ENCODE results near the gene CD109. TPM values are rescaled to one million over a fixed set of nuclear protein-coding genes. Genes with fewer than 3 reads are reported as not detected.
A peak's percentile ranks its signal among the peaks of the same experiment; 100 is the strongest.

The CD109 gene
- total and polyA plus RNA-seq, 4 experiments from 2014 or later, result 0.10 to 0.96 (median 0.53) TPM

- ChIA-PET POLR2A (ENCODE audit: partially characterized antibody) (no interaction called here), CTCF (ENCODE audit: partially characterized antibody) (interaction anchor here (1.7 to 6.8 kb wide), 2 partner anchors 116 to 1354 kb away, joined by 6 to 89 read pairs; no protein-coding TSS in a partner anchor)
- Histone ChIP-seq H3K4me3 (ENCODE audit: low read length in 2 of 2) (no peak overlapping the region), H3K9me3 (ENCODE audit: control insufficient read depth in 1 of 2, low read length in 2 of 2) (no peaks in the 10 kb centered on the region), H3K4me1 (ENCODE audit: insufficient read depth, low read length) (no peaks in the 10 kb centered on the region), H3K27me3 (ENCODE audit: insufficient read depth, low read length) (no peaks in the 10 kb centered on the region), H3K27ac (ENCODE audit: low read depth, low read length) (no peak overlapping the region), H3K36me3 (ENCODE audit: insufficient read depth, low read length) (no peaks in the 10 kb centered on the region)
- Mint-ChIP-seq H3K27me3 (no peaks in the 10 kb centered on the region), H3K9me3 (peaks cover 0 to 12% (median 2%) of the 10 kb centered on the region in 8 donors), H3K4me1 (peaks cover 0 to 2% (median 0%) of the 10 kb centered on the region in 4 donors), H3K27ac (peak overlapping the region in 1 of 7 donors; percentile 29), H3K36me3 (peaks cover 0 to under 1% of the 10 kb centered on the region in 2 donors), H3K4me3 (no peak overlapping the region)
- peak; percentile 36 to 49 (median 47) for DNase-seq
- intact Hi-C loops (cut with micrococcal nuclease), result loop anchor here (1.0 kb wide), 3 partner anchors 116 to 1354 kb away; no protein-coding TSS in a partner anchor
Measured at GRCh38 chr6:73854998-73855718, 159.2 kb downstream of the CD109 start.

GRCh38 chr6:73857341-73857890 lies 161.4 kb downstream of the CD109 start:
- CTCF ChIA-PET (ENCODE audit: partially characterized antibody), result interaction anchor here (6.8 kb wide), 1 partner anchor 1352 kb away, joined by 89 read pairs; no protein-coding TSS in a partner anchor
- Mint-ChIP-seq H3K27me3 (peaks cover 0 to 3% of the 10 kb centered on the region in 2 donors), H3K27ac (no peak overlapping the region), H3K4me3 (no peak overlapping the region), H3K9me3 (peaks cover 0 to 5% (median under 1%) of the 10 kb centered on the region in 8 donors), H3K4me1 (peaks cover 0 to 2% (median 0%) of the 10 kb centered on the region in 4 donors), H3K36me3 (no peaks in the 10 kb centered on the region)
- intact Hi-C loops (cut with micrococcal nuclease), result no loop called here
- no peak overlapping the region for H3K4me3 ChIP-seq (ENCODE audit: low read length in 2 of 2)
- H3K4me1 ChIP-seq (ENCODE audit: insufficient read depth, low read length), result no peaks in the 10 kb centered on the region
- H3K27me3 ChIP-seq (ENCODE audit: insufficient read depth, low read length), result no peaks in the 10 kb centered on the region
- DNase-seq, result no peak
- no peak overlapping the region for H3K27ac ChIP-seq (ENCODE audit: low read depth, low read length)
- POLR2A ChIA-PET (ENCODE audit: partially characterized antibody), result no interaction called here
- H3K36me3 ChIP-seq (ENCODE audit: insufficient read depth, low read length), result no peaks in the 10 kb centered on the region
- H3K9me3 ChIP-seq (ENCODE audit: control insufficient read depth in 1 of 2, low read length in 2 of 2), result no peaks in the 10 kb centered on the region

GRCh38 chr6:73858376-73858775 lies 162.4 kb downstream of the CD109 start:
- Histone ChIP-seq H3K27me3 (ENCODE audit: insufficient read depth, low read length) (no peaks in the 10 kb centered on the region), H3K9me3 (ENCODE audit: control insufficient read depth in 1 of 2, low read length in 2 of 2) (no peaks in the 10 kb centered on the region), H3K4me3 (ENCODE audit: low read length in 2 of 2) (no peak overlapping the region), H3K36me3 (ENCODE audit: insufficient read depth, low read length) (no peaks in the 10 kb centered on the region), H3K27ac (ENCODE audit: low read depth, low read length) (no peak overlapping the region), H3K4me1 (ENCODE audit: insufficient read depth, low read length) (no peaks in the 10 kb centered on the region)
- Mint-ChIP-seq H3K27me3 (peaks cover 0 to 6% of the 10 kb centered on the region in 2 donors), H3K4me1 (peaks cover 0 to 2% (median 0%) of the 10 kb centered on the region in 4 donors), H3K4me3 (no peak overlapping the region), H3K36me3 (no peaks in the 10 kb centered on the region), H3K27ac (no peak overlapping the region), H3K9me3 (peaks cover 0 to 2% (median 0%) of the 10 kb centered on the region in 8 donors)
- ChIA-PET POLR2A (ENCODE audit: partially characterized antibody) (no interaction called here), CTCF (ENCODE audit: partially characterized antibody) (interaction anchor here (6.8 kb wide), 1 partner anchor 1351 kb away, joined by 89 read pairs; no protein-coding TSS in a partner anchor)
- DNase-seq, result no peak
- intact Hi-C loops (cut with micrococcal nuclease), result no loop called here

DNA sequence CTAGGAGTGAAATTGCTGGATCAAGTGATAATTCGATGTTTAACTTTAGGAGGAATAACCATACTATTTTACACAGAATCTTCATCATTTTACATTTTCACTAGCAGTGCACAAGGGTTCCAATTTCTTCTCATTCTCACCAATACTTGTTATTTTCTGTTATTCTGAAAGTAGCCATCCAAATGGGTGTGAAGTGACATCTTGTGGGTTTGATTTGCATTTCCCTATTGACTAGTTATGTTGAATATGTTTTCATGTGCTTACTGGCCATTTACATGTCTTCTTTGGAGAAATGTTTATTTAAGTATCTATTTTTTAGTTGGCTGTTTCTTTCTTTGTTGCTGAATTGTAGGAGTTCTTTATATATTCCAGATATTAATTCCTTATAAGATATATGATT lies 164.3 kb downstream of the CD109 start:
- Histone ChIP-seq H3K4me1 (ENCODE audit: insufficient read depth, low read length) (no peaks in the 10 kb centered on the region), H3K4me3 (ENCODE audit: low read length in 2 of 2) (no peak overlapping the region), H3K27ac (ENCODE audit: low read depth, low read length) (no peak overlapping the region), H3K27me3 (ENCODE audit: insufficient read depth, low read length) (no peaks in the 10 kb centered on the region), H3K36me3 (ENCODE audit: insufficient read depth, low read length) (no peaks in the 10 kb centered on the region), H3K9me3 (ENCODE audit: control insufficient read depth in 1 of 2, low read length in 2 of 2) (no peaks in the 10 kb centered on the region)
- Mint-ChIP-seq H3K9me3 (peaks cover 0 to 2% (median 0%) of the 10 kb centered on the region in 8 donors), H3K4me1 (no peaks in the 10 kb centered on the region), H3K27ac (no peak overlapping the region), H3K4me3 (no peak overlapping the region), H3K36me3 (no peaks in the 10 kb centered on the region), H3K27me3 (peaks cover 0 to 6% of the 10 kb centered on the region in 2 donors)
- ChIA-PET CTCF (ENCODE audit: partially characterized antibody) (interaction anchor here (4.1 kb wide), 1 partner anchor 1349 kb away, joined by 21 read pairs; no protein-coding TSS in a partner anchor), POLR2A (ENCODE audit: partially characterized antibody) (no interaction called here)
- no peak for DNase-seq
- intact Hi-C loops (cut with micrococcal nuclease), result no loop called here

GRCh38 chr6:73866305-73866704 lies 170.3 kb downstream of the CD109 start:
- Histone ChIP-seq H3K27ac (ENCODE audit: low read depth, low read length) (no peak overlapping the region), H3K9me3 (ENCODE audit: control insufficient read depth in 1 of 2, low read length in 2 of 2) (no peaks in the 10 kb centered on the region), H3K36me3 (ENCODE audit: insufficient read depth, low read length) (no peaks in the 10 kb centered on the region), H3K4me3 (ENCODE audit: low read length in 2 of 2) (no peak overlapping the region), H3K27me3 (ENCODE audit: insufficient read depth, low read length) (no peaks in the 10 kb centered on the region), H3K4me1 (ENCODE audit: insufficient read depth, low read length) (no peaks in the 10 kb centered on the region)
- no peaks in the 10 kb centered on the region for H3K36me3 Mint-ChIP-seq
- no peak overlapping the region for H3K4me3 Mint-ChIP-seq
- H3K4me1 Mint-ChIP-seq, result no peaks in the 10 kb centered on the region
- POLR2A ChIA-PET (ENCODE audit: partially characterized antibody), result no interaction called here
- intact Hi-C loops (cut with micrococcal nuclease), result no loop called here
- H3K9me3 Mint-ChIP-seq, result peaks cover 0 to 2% (median 0%) of the 10 kb centered on the region in 8 donors
- CTCF ChIA-PET (ENCODE audit: partially characterized antibody), result no interaction called here
- no peak for DNase-seq
- peaks cover 0 to 6% of the 10 kb centered on the region in 2 donors for H3K27me3 Mint-ChIP-seq
- H3K27ac Mint-ChIP-seq, result no peak overlapping the region

- H3K36me3 Mint-ChIP-seq, result no peaks in the 10 kb centered on the region
- Histone ChIP-seq H3K4me3 (ENCODE audit: low read length in 2 of 2) (no peak overlapping the region), H3K4me1 (ENCODE audit: insufficient read depth, low read length) (no peaks in the 10 kb centered on the region), H3K36me3 (ENCODE audit: insufficient read depth, low read length) (no peaks in the 10 kb centered on the region), H3K9me3 (ENCODE audit: control insufficient read depth in 1 of 2, low read length in 2 of 2) (no peaks in the 10 kb centered on the region), H3K27me3 (ENCODE audit: insufficient read depth, low read length) (no peaks in the 10 kb centered on the region), H3K27ac (ENCODE audit: low read depth, low read length) (no peak overlapping the region)
- no peaks in the 10 kb centered on the region for H3K4me1 Mint-ChIP-seq
- peaks cover 0 to 3% of the 10 kb centered on the region in 2 donors for H3K27me3 Mint-ChIP-seq
- H3K4me3 Mint-ChIP-seq, result no peak overlapping the region
- intact Hi-C loops (cut with micrococcal nuclease), result no loop called here
- H3K27ac Mint-ChIP-seq, result no peak overlapping the region
- CTCF ChIA-PET (ENCODE audit: partially characterized antibody), result no interaction called here
- no peak for DNase-seq
- H3K9me3 Mint-ChIP-seq, result no peaks in the 10 kb centered on the region
- POLR2A ChIA-PET (ENCODE audit: partially characterized antibody), result no interaction called here
Measured at GRCh38 chr6:73867411-73867810, 171.4 kb downstream of the CD109 start.

- Histone ChIP-seq H3K27ac (ENCODE audit: low read depth, low read length) (no peak overlapping the region), H3K4me1 (ENCODE audit: insufficient read depth, low read length) (no peaks in the 10 kb centered on the region), H3K27me3 (ENCODE audit: insufficient read depth, low read length) (no peaks in the 10 kb centered on the region), H3K4me3 (ENCODE audit: low read length in 2 of 2) (no peak overlapping the region), H3K36me3 (ENCODE audit: insufficient read depth, low read length) (no peaks in the 10 kb centered on the region), H3K9me3 (ENCODE audit: control insufficient read depth in 1 of 2, low read length in 2 of 2) (no peaks in the 10 kb centered on the region)
- Mint-ChIP-seq H3K4me1 (peaks cover 0 to 8% (median 5%) of the 10 kb centered on the region in 4 donors), H3K4me3 (no peak overlapping the region), H3K27ac (no peak overlapping the region), H3K9me3 (peaks cover 0 to 2% (median 0%) of the 10 kb centered on the region in 8 donors), H3K27me3 (no peaks in the 10 kb centered on the region), H3K36me3 (no peaks in the 10 kb centered on the region)
- CTCF ChIA-PET (ENCODE audit: partially characterized antibody), result no interaction called here
- DNase-seq, result no peak
- POLR2A ChIA-PET (ENCODE audit: partially characterized antibody), result no interaction called here
- intact Hi-C loops (cut with micrococcal nuclease), result no loop called here
Measured at GRCh38 chr6:73870907-73871306, 174.9 kb downstream of the CD109 start.

Measured in CD4-positive, alpha-beta memory T cell (primary cell).